ENCODE measurements around the gene BTF3L4. TPM values are rescaled to one million over a fixed set of nuclear protein-coding genes. Genes with fewer than 3 reads are reported as not detected.
"Not testable (repeated sequence)": the region's sequence is repeated elsewhere in the genome, so short reads cannot be mapped to it uniquely, and the experiment has no call there.

BTF3L4 gene
- total RNA-seq, 2 donors from 2014 or later: 30.9 to 38.9 TPM

DNA sequence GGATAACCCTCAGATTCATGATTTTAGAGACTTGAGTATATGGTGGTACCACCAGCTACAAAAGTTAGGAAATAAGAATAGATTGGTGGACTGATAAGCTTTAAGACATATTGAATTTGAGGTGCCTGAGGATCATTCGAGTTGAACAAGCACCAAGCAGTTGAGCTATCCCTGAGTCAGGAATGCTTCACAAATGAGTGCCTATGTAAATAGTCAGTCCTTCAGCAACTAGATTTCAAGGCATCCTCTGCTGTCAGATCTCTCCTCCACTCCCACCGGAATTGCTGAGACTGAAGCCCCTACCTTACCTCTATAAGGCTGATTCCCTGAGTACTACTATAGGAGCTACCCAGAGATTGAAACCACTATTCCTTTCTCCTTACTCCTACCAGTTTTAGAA lies 7.1 kb downstream of the BTF3L4 start:
- Histone ChIP-seq H3K27ac (no peak overlapping the region), H3K9me3 (no peaks in the 10 kb centered on the region), H3K27me3 (replicated peaks; ENCODE audit: insufficient read depth) (no peaks in the 10 kb centered on the region), H3K36me3 (peaks cover 38% of the 10 kb centered on the region), H3K4me1 (ENCODE audit: control insufficient read depth in 1 of 2, low read depth in 2 of 2) (peaks cover 0 to 13% of the 10 kb centered on the region in 2 donors), H3K4me3 (no peak overlapping the region)
- TF ChIP-seq, protein P1, sequence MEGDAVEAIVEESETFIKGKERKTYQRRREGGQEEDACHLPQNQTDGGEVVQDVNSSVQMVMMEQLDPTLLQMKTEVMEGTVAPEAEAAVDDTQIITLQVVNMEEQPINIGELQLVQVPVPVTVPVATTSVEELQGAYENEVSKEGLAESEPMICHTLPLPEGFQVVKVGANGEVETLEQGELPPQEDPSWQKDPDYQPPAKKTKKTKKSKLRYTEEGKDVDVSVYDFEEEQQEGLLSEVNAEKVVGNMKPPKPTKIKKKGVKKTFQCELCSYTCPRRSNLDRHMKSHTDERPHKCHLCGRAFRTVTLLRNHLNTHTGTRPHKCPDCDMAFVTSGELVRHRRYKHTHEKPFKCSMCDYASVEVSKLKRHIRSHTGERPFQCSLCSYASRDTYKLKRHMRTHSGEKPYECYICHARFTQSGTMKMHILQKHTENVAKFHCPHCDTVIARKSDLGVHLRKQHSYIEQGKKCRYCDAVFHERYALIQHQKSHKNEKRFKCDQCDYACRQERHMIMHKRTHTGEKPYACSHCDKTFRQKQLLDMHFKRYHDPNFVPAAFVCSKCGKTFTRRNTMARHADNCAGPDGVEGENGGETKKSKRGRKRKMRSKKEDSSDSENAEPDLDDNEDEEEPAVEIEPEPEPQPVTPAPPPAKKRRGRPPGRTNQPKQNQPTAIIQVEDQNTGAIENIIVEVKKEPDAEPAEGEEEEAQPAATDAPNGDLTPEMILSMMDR (IDR thresholded peaks at IDR 0.05): no peak
- no peak for ATAC-seq (ENCODE audit: insufficient number of reproducible peaks, low FRiP score, low read depth)
- DNase-seq (ENCODE audit: low spot score): no peak

DNA sequence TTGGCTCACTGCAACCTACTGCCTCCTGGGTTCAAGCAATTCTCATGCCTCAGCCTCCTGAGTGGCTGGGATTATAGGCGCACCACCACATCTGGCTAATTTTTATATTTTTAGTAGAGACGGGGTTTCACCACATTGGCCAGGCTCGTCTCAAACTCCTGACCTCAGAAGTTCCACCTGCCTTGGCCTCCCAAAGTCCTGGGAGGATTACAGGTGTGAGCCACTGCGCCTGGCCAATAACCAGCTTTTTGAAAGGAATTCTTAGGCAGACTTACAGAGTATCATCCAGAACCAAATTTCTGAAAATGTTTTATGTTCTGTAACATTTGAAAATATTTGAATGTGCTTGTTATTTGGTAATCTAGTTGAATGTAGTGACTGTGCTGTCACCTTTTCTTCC lies 14.6 kb downstream of the BTF3L4 start:
- no peaks in the 10 kb centered on the region for H3K9me3 ChIP-seq
- DNase-seq (ENCODE audit: low spot score) (no peak), ATAC-seq (ENCODE audit: insufficient number of reproducible peaks, low FRiP score, low read depth) (no peak)
- no peak overlapping the region for H3K27ac ChIP-seq
- H3K4me3 ChIP-seq: no peak overlapping the region
- peaks cover 13% of the 10 kb centered on the region for H3K36me3 ChIP-seq
- H3K27me3 ChIP-seq (replicated peaks; ENCODE audit: insufficient read depth): no peaks in the 10 kb centered on the region
- TF ChIP-seq, protein P1 (IDR thresholded peaks at IDR 0.05): no peak
- no peaks in the 10 kb centered on the region for H3K4me1 ChIP-seq (ENCODE audit: control insufficient read depth in 1 of 2, low read depth in 2 of 2)

DNA sequence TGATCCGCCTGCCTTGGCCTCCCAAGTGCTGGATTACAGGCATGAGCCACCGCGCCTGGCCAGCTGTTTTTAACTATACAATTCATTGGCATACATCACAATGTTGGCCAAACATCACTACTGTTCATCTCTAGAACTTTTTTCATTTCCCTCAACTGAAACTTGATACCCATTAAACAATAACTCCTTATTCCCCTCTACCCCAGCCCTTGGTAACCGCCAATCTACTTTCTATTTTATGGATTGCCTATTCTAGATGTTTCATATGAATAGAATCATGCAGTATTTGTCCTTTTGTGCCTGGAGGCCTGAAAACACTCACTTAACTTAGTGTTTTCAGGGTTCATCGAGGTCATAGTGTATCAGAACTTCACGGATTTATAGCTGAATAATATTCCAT lies 16.2 kb downstream of the BTF3L4 start:
- Histone ChIP-seq H3K27ac (no peak overlapping the region), H3K36me3 (peaks cover 2% of the 10 kb centered on the region), H3K4me3 (no peak overlapping the region), H3K4me1 (ENCODE audit: control insufficient read depth in 1 of 2, low read depth in 2 of 2) (no peaks in the 10 kb centered on the region), H3K9me3 (no peaks in the 10 kb centered on the region), H3K27me3 (replicated peaks; ENCODE audit: insufficient read depth) (no peaks in the 10 kb centered on the region)
- ATAC-seq (ENCODE audit: insufficient number of reproducible peaks, low FRiP score, low read depth): no peak
- DNase-seq (ENCODE audit: low spot score): no peak
- TF ChIP-seq, protein P1 (IDR thresholded peaks at IDR 0.05): no peak

DNA sequence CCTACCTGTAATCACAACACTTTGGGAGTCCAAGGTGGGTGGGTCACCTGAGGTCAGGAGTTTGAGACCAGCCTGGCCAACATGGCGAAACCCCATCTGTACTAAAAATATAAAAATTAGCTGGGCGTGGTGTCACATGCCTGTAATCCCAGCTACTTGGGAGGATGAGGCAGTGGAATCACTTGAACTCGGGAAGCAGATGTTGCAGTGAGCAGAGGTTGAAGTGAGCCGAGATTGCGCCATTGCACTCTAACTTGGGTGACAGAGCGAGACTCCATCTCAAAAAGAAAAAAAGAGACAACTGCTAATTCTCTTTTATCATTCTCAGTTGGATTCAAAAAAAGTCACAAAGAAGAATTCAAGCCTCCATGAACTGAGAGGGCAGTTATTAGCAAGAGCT lies 21.2 kb downstream of the BTF3L4 start:
- not testable (repeated sequence) for H3K4me3 ChIP-seq; H3K36me3 ChIP-seq; H3K9me3 ChIP-seq; DNase-seq (ENCODE audit: low spot score); H3K27me3 ChIP-seq (replicated peaks; ENCODE audit: insufficient read depth); ATAC-seq (ENCODE audit: insufficient number of reproducible peaks, low FRiP score, low read depth); H3K27ac ChIP-seq; H3K4me1 ChIP-seq (ENCODE audit: control insufficient read depth in 1 of 2, low read depth in 2 of 2)

DNA sequence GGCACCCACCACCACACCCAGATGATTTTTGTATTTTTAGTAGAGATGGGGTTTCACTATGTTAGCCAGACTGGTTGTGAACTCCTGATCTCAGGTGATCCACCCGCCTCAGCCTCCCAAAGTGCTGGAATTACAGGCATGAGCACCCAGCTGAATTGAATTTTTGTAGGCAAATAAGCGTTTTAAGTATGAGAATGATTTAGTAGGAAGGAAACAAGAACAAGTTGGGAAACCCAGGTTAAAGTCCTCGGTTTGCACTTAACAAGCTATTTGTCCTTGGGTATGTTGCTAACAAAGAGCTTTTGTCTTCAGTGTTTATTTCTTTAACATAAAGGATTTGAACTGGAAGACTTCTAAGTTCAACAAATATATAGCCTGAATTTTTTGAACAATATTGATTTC lies 23.9 kb downstream of the BTF3L4 start:
- Histone ChIP-seq H3K4me1 (ENCODE audit: control insufficient read depth in 1 of 2, low read depth in 2 of 2) (no peaks in the 10 kb centered on the region), H3K27me3 (replicated peaks; ENCODE audit: insufficient read depth) (no peaks in the 10 kb centered on the region), H3K36me3 (no peaks in the 10 kb centered on the region), H3K9me3 (no peaks in the 10 kb centered on the region), H3K27ac (no peak overlapping the region), H3K4me3 (no peak overlapping the region)
- ATAC-seq (ENCODE audit: insufficient number of reproducible peaks, low FRiP score, low read depth): no peak
- DNase-seq (ENCODE audit: low spot score): no peak
- TF ChIP-seq, protein P1 (IDR thresholded peaks at IDR 0.05): no peak

DNA sequence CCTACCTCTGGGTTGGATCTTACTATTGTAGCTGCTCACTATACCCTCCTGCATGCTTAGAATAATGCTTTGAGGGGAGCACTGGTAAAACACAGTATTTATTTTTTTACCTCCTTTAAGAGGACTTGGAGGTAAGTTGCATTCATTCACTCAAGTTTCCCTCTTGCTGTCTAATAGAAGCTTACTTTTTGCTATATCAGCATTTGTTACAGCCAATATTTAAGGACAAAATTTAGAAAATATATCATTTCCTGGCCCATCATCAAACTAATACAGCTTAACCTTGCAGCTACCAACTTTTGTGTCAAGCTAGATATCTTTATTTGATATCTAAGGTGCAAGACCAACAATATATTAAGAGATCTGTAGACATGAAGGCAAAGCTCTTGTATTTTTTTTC lies 31.8 kb downstream of the BTF3L4 start:
- not testable (repeated sequence) for H3K4me3 ChIP-seq; H3K36me3 ChIP-seq; H3K4me1 ChIP-seq (ENCODE audit: control insufficient read depth in 1 of 2, low read depth in 2 of 2); H3K9me3 ChIP-seq; DNase-seq (ENCODE audit: low spot score); H3K27ac ChIP-seq; ATAC-seq (ENCODE audit: insufficient number of reproducible peaks, low FRiP score, low read depth); H3K27me3 ChIP-seq (replicated peaks; ENCODE audit: insufficient read depth)

DNA sequence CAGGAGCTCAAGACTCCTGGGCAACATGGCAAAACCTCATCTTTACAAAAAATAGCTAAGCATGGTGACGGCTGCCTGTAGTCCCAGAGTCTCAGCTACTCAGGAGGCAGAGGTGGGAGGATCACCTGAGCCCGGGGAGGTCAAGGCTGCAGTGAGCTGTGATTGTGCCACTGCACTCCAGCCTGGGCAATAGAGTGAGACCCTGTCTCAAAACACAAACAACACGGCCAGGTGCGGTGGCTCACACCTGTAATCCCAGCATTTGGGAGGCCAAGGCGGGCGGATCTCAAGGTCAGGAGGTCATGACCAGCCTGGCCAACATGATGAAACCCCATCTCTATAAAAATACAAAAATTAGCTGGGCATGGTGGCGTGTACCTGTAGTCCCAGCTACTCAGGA lies 38.2 kb downstream of the BTF3L4 start:
- not testable (repeated sequence) for DNase-seq (ENCODE audit: low spot score); H3K4me1 ChIP-seq (ENCODE audit: control insufficient read depth in 1 of 2, low read depth in 2 of 2); H3K9me3 ChIP-seq; H3K27me3 ChIP-seq (replicated peaks; ENCODE audit: insufficient read depth); H3K36me3 ChIP-seq; ATAC-seq (ENCODE audit: insufficient number of reproducible peaks, low FRiP score, low read depth); H3K4me3 ChIP-seq; H3K27ac ChIP-seq

Data from thoracic aorta (tissue), 2 donors.